MM.1S (cell line): ENCODE results near the gene KCNQ5.

ENCODE experiments used
- CTCF ChIP-seq: fragments of 300-600 bp; sonication (generic); IDR thresholded peaks from 2 replicates; pipeline ENCODE4 v1.5.1; 2016; ENCODE audit warnings: antibody characterized with exemption, low read length, mixed read lengths
- EZH2 ChIP-seq: fragments of 300-600 bp; sonication (generic); optimal IDR thresholded peaks from 2 replicates; pipeline ENCODE3; 2017; ENCODE audit warnings: low read depth, mild to moderate bottlenecking, antibody characterized with exemption, low read length, mixed read lengths
- EZH2phosphoT487 ChIP-seq: fragments of 300-600 bp; sonication (generic); IDR thresholded peaks from 2 replicates; pipeline ENCODE4 v1.6.1; 2018; ENCODE audit warnings: antibody characterized with exemption, low read length

GRCh38 chr6:72820153-72820552 lies 198.3 kb downstream of the KCNQ5 start:
- no peak for TF ChIP-seq CTCF
- TF ChIP-seq EZH2, result no peak
- no peak for TF ChIP-seq EZH2phosphoT487
